Effector memory CD8-positive, alpha-beta T cell (primary cell): Measurements from ENCODE around the gene HS6ST3.

Source experiments
- ATAC-seq: fragments of 150-1000 bp; cut with Tn5 transposase; replicated peaks from 2 replicates; pipeline ENCODE4 v1.10.0; 2021; ENCODE audit warnings: mild to moderate bottlenecking, moderate library complexity
- DNase-seq, 3 experiments: peaks; one replicate each; pipeline ENCODE4 v3.0.0; 2021
- H3K27ac Mint-ChIP-seq, 2 donors: one replicate each; pipeline ENCODE4 v1.8.0; 2022; ENCODE audit warnings: mild to moderate bottlenecking in 2 of 2, mixed read lengths in 2 of 2, moderate library complexity in 2 of 2
- H3K27me3 Mint-ChIP-seq, 2 donors: one replicate each; pipeline ENCODE4 v1.8.0; 2022; ENCODE audit warnings: mixed read lengths in 2 of 2
- H3K36me3 Mint-ChIP-seq: one replicate; pipeline ENCODE4 v1.8.0; 2022; ENCODE audit warnings: mild to moderate bottlenecking, moderate library complexity, mixed read lengths; ENCODE audit not compliant: insufficient read depth
- H3K4me1 Mint-ChIP-seq, 2 donors: one replicate each; pipeline ENCODE4 v1.8.0; 2022; ENCODE audit warnings: low read depth in 2 of 2, mixed read lengths in 2 of 2
- H3K4me3 Mint-ChIP-seq, 2 donors: one replicate each; pipeline ENCODE4 v1.8.0; 2022; ENCODE audit warnings: mild to moderate bottlenecking in 2 of 2, mixed read lengths in 2 of 2, moderate library complexity in 2 of 2
- H3K9me3 Mint-ChIP-seq, 2 donors: one replicate each; pipeline ENCODE4 v1.8.0; 2022; ENCODE audit warnings: mixed read lengths in 2 of 2

The HS6ST3 gene

DNA sequence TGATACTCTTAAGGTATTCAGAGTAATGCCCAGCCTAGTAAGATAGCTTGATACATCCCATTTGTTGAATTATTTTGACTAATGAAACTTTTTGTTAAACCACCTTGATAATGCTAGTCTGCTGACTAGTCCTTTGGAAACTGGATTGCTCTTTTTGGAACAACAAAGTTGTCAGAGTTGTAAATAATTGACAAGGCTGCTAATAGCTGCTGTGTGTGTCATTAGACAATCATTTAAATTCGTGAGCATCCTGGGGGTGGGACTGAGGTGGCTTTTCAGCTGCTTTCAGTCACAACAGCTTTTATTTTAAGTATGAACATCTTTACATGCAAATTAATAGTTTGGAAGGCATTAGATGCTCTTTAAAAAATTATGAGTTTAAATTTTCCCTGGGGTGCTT, 153.5 kb downstream of the HS6ST3 start:
- DNase-seq = no peak
- no peak for ATAC-seq
- Mint-ChIP-seq H3K4me3 (no peak overlapping the region), H3K27ac (no peak overlapping the region), H3K36me3 (no peaks in the 10 kb centered on the region), H3K9me3 (peaks cover 4 to 6% of the 10 kb centered on the region in 2 donors), H3K4me1 (no peaks in the 10 kb centered on the region), H3K27me3 (no peaks in the 10 kb centered on the region)

DNA sequence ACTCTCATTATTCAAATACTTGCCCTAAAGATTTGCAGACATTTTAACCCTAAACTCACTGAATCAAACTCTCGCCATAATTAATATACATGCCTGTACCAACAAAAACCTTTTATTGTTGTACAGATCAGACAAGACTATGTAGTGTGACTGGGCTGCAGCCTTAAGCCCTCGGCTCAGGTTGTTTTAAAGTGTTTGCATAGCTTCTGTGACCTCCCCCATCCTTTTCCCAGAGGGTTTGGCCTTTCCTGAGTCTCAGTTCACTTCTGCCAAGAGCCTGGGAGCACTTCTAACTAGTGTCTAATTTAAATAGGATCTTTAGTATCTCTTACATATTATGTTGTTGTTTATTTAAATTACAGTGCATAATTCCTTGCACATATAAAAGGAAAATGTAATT, 158.2 kb downstream of the HS6ST3 start:
- DNase-seq = no peak

DNA sequence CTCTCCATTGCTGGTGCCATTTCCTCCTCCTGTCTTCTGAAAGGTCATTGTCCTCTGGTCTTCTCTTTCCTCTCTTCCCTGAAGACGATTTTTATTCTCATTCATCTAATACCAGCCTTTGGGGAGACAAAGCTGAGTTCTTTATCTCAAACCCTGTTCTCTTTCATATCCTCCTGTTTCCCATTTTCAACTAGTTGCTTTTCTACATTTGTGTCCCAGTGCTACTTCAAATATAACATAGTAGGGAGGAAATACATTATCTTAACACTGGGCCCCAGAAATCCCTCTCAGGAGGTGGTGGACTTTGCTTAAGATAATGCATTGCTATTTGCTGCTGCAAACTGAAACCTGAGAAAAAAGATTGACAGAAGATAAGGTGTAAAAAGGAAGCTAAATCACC, 159.1 kb downstream of the HS6ST3 start:
- no peaks in the 10 kb centered on the region for H3K36me3 Mint-ChIP-seq
- H3K9me3 Mint-ChIP-seq = peaks cover 7 to 14% of the 10 kb centered on the region in 2 donors
- DNase-seq = no peak
- no peak for ATAC-seq
- no peaks in the 10 kb centered on the region for H3K27me3 Mint-ChIP-seq
- H3K27ac Mint-ChIP-seq = no peak overlapping the region
- no peak overlapping the region for H3K4me3 Mint-ChIP-seq
- no peaks in the 10 kb centered on the region for H3K4me1 Mint-ChIP-seq

More for the DNA sequence above, 158.2 kb downstream of the HS6ST3 start:
- no peak overlapping the region for H3K27ac Mint-ChIP-seq
- H3K4me3 Mint-ChIP-seq = no peak overlapping the region
- H3K27me3 Mint-ChIP-seq = no peaks in the 10 kb centered on the region
- peaks cover 7 to 14% of the 10 kb centered on the region in 2 donors for H3K9me3 Mint-ChIP-seq
- ATAC-seq = no peak
- no peaks in the 10 kb centered on the region for H3K4me1 Mint-ChIP-seq
- H3K36me3 Mint-ChIP-seq = no peaks in the 10 kb centered on the region

DNA sequence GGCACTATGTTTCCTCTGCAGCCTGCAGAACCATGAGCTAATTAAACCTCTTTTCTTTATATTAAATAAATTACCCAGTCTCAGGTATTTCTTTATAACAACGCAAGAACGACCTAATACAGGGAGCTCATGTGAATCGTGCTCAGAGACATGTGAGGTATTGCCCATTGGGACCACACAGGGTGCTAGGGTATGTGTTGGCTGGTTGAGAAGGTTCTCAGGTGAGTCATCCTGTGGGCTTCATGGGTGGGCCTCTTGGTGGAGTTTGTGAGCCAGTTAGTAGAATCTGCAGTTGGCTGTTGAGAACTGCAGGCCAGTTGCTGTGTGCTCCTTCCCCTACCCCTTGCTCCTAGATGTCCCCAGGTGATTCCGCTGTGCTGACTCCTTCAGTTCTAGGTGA, 163.0 kb downstream of the HS6ST3 start:
- H3K36me3 Mint-ChIP-seq = no peaks in the 10 kb centered on the region

DNA sequence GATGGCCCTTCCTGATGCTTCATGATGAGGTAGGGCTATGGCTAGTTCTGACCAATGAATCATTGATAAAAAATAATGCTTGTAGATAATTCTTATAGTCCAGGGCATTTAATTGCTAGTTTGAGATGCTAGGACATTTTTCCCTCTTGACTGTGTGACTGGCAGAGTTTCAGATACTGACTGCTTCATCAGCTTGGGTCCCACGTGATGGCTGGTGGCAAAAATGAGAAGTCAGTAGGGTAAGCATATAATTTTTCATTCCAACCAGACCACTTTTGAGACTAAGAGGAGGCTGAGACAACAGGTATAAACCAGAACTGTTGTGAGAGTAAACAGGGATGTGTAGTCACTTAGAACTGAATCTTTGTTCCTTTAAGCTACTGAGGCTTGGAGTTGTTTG, 183.3 kb downstream of the HS6ST3 start:
- ATAC-seq = no peak
- H3K27ac Mint-ChIP-seq = no peak overlapping the region
- no peaks in the 10 kb centered on the region for H3K27me3 Mint-ChIP-seq
- DNase-seq = no peak
- no peak overlapping the region for H3K4me3 Mint-ChIP-seq
- no peaks in the 10 kb centered on the region for H3K4me1 Mint-ChIP-seq
- H3K36me3 Mint-ChIP-seq = no peaks in the 10 kb centered on the region
- H3K9me3 Mint-ChIP-seq = peaks cover 0 to 9% of the 10 kb centered on the region in 2 donors

More for the DNA sequence above, 163.0 kb downstream of the HS6ST3 start:
- no peak for ATAC-seq
- H3K27me3 Mint-ChIP-seq = no peaks in the 10 kb centered on the region
- H3K27ac Mint-ChIP-seq = no peak overlapping the region
- no peak overlapping the region for H3K4me3 Mint-ChIP-seq
- no peaks in the 10 kb centered on the region for H3K4me1 Mint-ChIP-seq
- H3K9me3 Mint-ChIP-seq = peaks cover 5 to 8% of the 10 kb centered on the region in 2 donors
- DNase-seq = no peak

DNA sequence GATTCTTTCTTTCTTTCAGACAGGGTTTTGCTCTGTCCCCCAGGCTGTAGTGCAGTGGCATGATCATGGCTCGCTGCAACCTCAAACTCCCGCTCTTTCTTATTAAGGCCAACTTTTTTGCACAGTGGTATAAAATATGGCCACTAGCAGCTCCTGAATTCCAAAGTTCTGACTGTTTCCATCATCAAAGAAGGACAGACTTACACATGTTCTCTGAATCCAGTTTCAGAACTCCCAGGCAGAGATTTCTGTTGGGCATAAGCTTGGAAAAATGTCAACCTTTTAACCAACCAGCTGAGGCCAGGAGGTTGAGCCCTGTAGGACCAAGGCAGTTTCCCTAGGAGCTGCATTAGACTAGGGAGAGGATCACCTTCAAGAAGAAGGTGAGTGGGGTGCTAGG, 184.1 kb downstream of the HS6ST3 start:
- Mint-ChIP-seq H3K9me3 (peaks cover 0 to 9% of the 10 kb centered on the region in 2 donors), H3K27ac (no peak overlapping the region), H3K4me3 (no peak overlapping the region), H3K36me3 (no peaks in the 10 kb centered on the region), H3K27me3 (no peaks in the 10 kb centered on the region), H3K4me1 (no peaks in the 10 kb centered on the region)
- DNase-seq (no peak), ATAC-seq (no peak)

DNA sequence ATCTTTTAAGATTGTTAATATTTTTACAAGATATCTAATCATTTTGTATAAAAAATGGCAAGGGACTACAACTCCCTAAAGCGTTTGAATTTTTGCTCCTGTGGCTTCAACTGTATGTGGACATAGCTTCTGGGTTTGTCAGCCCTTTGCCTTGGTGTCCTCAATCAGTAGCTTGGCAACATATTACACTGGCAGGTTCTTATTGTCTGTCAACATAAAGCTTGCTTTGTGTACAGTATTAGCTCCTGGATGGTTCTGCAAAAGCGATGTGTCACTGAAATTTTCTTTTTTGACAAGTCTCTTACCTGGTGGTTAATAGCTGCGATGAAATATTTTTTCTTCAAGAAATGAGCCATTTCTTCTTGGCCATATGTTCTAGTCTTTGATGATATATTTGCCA, 190.0 kb downstream of the HS6ST3 start:
- Mint-ChIP-seq H3K4me3 (no peak overlapping the region), H3K27me3 (no peaks in the 10 kb centered on the region), H3K36me3 (no peaks in the 10 kb centered on the region), H3K9me3 (peaks cover 2 to 10% of the 10 kb centered on the region in 2 donors), H3K4me1 (no peaks in the 10 kb centered on the region), H3K27ac (no peak overlapping the region)
- DNase-seq = no peak
- no peak for ATAC-seq

DNA sequence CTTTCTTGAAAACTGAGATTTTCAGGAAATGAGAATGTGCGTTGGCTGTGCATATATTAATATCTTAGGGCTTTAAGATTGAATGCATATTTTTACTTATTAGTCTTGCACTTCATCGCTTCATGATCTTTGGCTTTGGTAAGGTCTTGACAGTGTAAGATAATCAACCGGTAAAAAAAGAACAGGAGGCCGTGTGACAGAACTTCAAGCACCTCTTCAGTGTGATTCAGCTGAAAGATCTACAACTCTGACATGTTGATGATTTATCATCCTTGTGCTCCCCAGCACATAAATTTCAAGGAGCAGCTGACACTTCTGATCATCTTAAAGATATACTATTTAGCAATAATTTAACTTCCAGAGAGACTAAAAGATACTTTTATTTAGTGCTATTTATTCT, 195.1 kb downstream of the HS6ST3 start:
- ATAC-seq (no peak), DNase-seq (no peak)
- Mint-ChIP-seq H3K9me3 (peaks cover 7 to 8% of the 10 kb centered on the region in 2 donors), H3K36me3 (no peaks in the 10 kb centered on the region), H3K27ac (no peak overlapping the region), H3K27me3 (no peaks in the 10 kb centered on the region), H3K4me3 (no peak overlapping the region), H3K4me1 (no peaks in the 10 kb centered on the region)

DNA sequence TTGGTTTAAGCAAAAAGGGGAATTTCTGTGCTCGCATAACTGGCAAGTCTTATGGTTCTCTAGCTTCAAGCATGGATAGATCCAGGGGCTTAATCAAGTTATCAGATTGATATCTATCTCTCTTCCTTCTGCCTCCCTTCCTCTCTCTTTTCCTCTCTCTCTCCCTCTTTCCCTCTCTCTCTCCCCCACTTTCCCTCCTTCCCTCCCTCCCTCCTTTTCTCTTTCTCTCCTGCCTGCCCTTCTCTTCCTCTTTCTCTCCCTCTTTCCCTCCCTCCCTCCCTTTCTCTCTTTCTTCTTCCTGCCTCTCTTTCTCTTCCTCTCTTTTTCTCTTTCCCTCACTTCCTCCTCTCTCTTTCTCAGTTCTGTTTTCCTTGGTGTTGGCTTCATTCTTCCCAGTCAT, 195.8 kb downstream of the HS6ST3 start:
- Mint-ChIP-seq H3K27ac (no peak overlapping the region), H3K36me3 (no peaks in the 10 kb centered on the region), H3K9me3 (peaks cover 7 to 16% of the 10 kb centered on the region in 2 donors), H3K4me3 (no peak overlapping the region), H3K27me3 (no peaks in the 10 kb centered on the region), H3K4me1 (no peaks in the 10 kb centered on the region)
- ATAC-seq (no peak), DNase-seq (no peak)

DNA sequence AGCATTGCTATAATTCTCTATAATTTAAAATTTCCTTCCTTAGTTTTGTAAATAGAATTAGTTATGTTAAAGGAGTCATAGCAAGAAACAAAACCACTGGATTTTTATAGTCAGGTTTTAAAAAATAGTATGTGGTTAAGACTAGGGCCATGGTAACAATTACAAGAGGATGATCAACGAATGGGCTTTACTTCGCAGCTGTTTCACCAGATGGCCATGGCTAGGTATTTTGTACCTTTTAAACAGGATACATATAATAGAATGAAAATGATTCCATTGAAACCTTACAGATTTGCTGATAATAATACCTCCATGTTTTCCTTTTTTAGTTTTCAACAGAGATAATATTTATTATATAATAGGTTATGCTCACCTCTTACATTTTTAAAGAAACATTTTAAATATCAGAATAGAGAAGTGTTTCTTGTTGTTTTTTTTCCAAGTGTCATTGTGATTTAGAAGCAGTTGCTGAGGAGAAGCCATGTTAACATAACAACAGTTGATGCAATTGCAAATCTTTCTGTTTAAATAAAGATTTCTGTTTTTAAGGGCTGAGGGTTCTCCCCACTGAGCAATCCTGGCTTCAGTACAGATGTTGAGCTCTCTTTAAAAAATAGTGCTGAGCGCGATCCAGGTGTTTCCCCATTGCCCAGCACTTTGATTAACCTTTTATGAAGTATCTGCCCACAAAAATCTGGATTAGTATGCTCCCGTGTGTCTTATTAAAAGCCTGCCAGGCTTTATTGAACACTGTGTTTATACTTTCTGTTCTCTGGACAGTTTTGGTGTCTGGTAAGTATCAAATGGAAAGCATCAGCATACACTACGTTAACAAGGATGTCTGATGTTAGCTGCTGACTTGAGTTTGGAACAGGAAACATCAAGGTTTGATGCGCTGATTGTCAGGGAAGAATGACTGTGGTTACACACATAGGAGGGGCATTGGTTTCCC, 205.3 kb downstream of the HS6ST3 start:
- H3K4me3 Mint-ChIP-seq = no peak overlapping the region
- DNase-seq (no peak), ATAC-seq (no peak)
- H3K9me3 Mint-ChIP-seq = peaks cover 6 to 36% of the 10 kb centered on the region in 2 donors
- no peaks in the 10 kb centered on the region for H3K27me3 Mint-ChIP-seq
- no peaks in the 10 kb centered on the region for H3K36me3 Mint-ChIP-seq
- no peaks in the 10 kb centered on the region for H3K4me1 Mint-ChIP-seq
- no peak overlapping the region for H3K27ac Mint-ChIP-seq

DNA sequence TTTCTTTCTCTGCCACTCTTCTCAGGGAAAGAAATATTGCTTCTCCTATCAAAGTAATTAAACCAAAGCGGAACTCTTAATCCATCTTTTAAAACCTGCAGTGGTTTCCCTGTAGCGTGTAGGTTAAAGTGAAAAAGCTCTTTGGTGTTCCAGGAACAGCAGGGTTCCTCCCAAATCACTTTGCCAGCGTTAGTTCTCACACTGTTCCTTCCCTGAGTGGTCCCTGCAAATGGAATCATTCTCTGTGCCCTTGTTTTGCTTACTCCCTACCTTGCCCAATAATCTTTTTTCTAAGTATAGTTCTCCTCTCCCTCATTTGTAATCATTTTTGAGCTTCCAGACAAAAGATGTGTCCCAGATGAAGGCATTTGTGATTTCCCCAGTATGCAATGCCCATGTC, 207.5 kb downstream of the HS6ST3 start:
- Mint-ChIP-seq H3K9me3 (peaks cover 5 to 24% of the 10 kb centered on the region in 2 donors), H3K36me3 (no peaks in the 10 kb centered on the region), H3K27ac (no peak overlapping the region), H3K27me3 (no peaks in the 10 kb centered on the region), H3K4me3 (no peak overlapping the region), H3K4me1 (no peaks in the 10 kb centered on the region)
- no peak for ATAC-seq
- DNase-seq = no peak

DNA sequence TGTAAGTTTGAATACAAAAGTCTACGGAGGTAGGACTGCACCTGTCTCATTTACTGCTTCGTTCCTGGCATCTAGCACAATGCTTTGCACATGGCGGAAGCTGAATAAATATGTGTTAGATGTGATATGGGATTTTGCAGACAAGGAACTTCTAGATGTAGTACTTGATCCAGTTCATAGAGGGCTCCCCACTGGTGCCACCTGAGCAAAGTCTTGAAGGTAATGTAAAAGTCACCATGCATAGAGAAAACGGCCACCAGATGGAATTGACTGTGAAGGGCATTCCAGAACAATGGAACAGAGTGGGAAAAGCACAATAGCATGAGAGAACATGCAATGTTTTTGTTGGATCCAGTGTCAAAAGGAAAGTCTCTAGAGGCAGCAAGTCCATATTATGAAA, 209.3 kb downstream of the HS6ST3 start:
- Mint-ChIP-seq H3K27ac (no peak overlapping the region), H3K4me3 (no peak overlapping the region), H3K36me3 (no peaks in the 10 kb centered on the region), H3K4me1 (no peaks in the 10 kb centered on the region), H3K9me3 (peaks cover 2 to 24% of the 10 kb centered on the region in 2 donors), H3K27me3 (no peaks in the 10 kb centered on the region)
- DNase-seq = no peak
- no peak for ATAC-seq

DNA sequence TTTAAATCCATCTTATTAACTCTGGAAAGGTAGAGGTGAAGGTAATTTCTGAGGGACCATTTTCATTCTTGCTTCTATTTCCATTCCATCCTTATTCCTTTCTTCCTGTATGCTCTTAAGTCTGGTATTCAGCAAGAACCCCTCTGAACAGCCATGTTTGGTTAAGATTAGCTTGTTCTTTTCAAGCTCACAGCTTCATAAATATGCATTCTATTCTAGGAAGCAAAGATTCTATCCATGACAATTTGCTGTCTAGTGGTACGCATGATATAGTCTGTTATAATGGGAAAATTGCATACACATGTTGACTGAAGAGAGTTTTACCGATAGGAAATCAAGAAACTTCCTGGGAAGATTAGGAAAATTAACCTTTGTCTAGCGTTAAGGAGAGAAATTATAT, 218.7 kb downstream of the HS6ST3 start:
- no peaks in the 10 kb centered on the region for H3K27me3 Mint-ChIP-seq
- H3K9me3 Mint-ChIP-seq = peaks cover 0 to 12% of the 10 kb centered on the region in 2 donors
- ATAC-seq (no peak), DNase-seq (no peak)
- no peaks in the 10 kb centered on the region for H3K36me3 Mint-ChIP-seq
- H3K4me3 Mint-ChIP-seq = no peak overlapping the region
- no peak overlapping the region for H3K27ac Mint-ChIP-seq
- no peaks in the 10 kb centered on the region for H3K4me1 Mint-ChIP-seq

DNA sequence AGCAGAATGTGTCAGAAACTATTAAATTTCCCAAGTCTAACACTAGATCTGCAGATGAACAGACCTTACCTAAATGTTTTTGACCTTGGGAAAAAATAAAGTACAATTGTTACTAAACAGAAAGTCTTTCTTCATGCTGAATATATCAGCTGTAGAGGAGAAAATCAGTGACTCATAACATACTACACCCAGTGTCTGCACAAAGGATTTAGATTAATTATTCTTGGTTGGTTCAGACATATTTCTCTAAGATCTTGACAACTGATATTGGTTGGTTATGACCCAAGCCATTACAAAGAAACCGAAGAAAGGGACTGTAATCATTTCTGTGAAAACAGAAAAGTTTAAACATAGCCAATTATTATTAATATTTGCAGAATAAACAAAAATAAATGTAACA, 225.1 kb downstream of the HS6ST3 start:
- no peak overlapping the region for H3K27ac Mint-ChIP-seq
- H3K27me3 Mint-ChIP-seq = no peaks in the 10 kb centered on the region
- peaks cover under 1 to 14% of the 10 kb centered on the region in 2 donors for H3K9me3 Mint-ChIP-seq
- no peaks in the 10 kb centered on the region for H3K36me3 Mint-ChIP-seq
- no peaks in the 10 kb centered on the region for H3K4me1 Mint-ChIP-seq
- DNase-seq (no peak), ATAC-seq (no peak)
- H3K4me3 Mint-ChIP-seq = no peak overlapping the region
